Choroid plexus epithelial cell (primary cell): ENCODE results near the gene MRPS14.

Experiments used
- DNase-seq: peaks from one replicate; pipeline ENCODE4 v3.0.0-alpha.2; 2010; ENCODE audit warnings: low read depth
- H3K4me3 ChIP-seq: 2 replicates; pipeline ENCODE4 v1.5.1; 2011; ENCODE audit warnings: low read depth, mild to moderate bottlenecking, control low read depth, low read length, moderate library complexity
- CTCF ChIP-seq: conservative IDR thresholded peaks from 2 replicates; pipeline ENCODE4 v1.5.1; 2011; ENCODE audit warnings: low read depth, mild to moderate bottlenecking, control low read depth, inconsistent platforms, low read length, moderate library complexity

MRPS14 gene

GRCh38 chr1:174969977-174970376 is 53.2 kb downstream of the MRPS14 start:
- DNase-seq = peak; percentile 81
- no peak overlapping the region for H3K4me3 ChIP-seq
- no peak for TF ChIP-seq CTCF

- DNase-seq = peak; percentile 98
- TF ChIP-seq CTCF = no peak
- H3K4me3 ChIP-seq = no peak overlapping the region
Observed at GRCh38 chr1:174968750-174969244, 54.4 kb downstream of the MRPS14 start.

GRCh38 chr1:174967845-174968705 is 55.1 kb downstream of the MRPS14 start:
- no peak for DNase-seq
- TF ChIP-seq CTCF = no peak
- no peak overlapping the region for H3K4me3 ChIP-seq

GRCh38 chr1:174966008-174966572 is 57.1 kb downstream of the MRPS14 start:
- no peak overlapping the region for H3K4me3 ChIP-seq
- no peak for TF ChIP-seq CTCF
- peak; percentile 68 for DNase-seq

- no peak overlapping the region for H3K4me3 ChIP-seq
- TF ChIP-seq CTCF = no peak
- peak; percentile 65 for DNase-seq
Observed at GRCh38 chr1:174965362-174966007, 57.7 kb downstream of the MRPS14 start.

GRCh38 chr1:174964972-174965361 is 58.3 kb downstream of the MRPS14 start:
- H3K4me3 ChIP-seq = no peak overlapping the region
- peak; percentile 79 for DNase-seq
- no peak for TF ChIP-seq CTCF
